Activated naive CD8-positive, alpha-beta T cell treated with anti-CD3 and anti-CD28 coated beads, Interleukin-2, amount 50 U/mL, for 24 hours (primary cell): ENCODE measurements around the gene NUDT19.
"Not testable (repeated sequence)": the region's sequence is repeated elsewhere in the genome, so short reads cannot be mapped to it uniquely, and the experiment has no call there.

ENCODE experiments used
- ATAC-seq: fragments of 150-1000 bp; cut with Tn5 transposase; one replicate; pipeline ENCODE4 v1.10.0; 2021
- DNase-seq: peaks from one replicate; pipeline ENCODE4 v3.0.0; 2021
- H3K27ac Mint-ChIP-seq: one replicate; pipeline ENCODE4 v1.8.0; 2021; ENCODE audit warnings: mild to moderate bottlenecking, mixed read lengths
- H3K27me3 Mint-ChIP-seq: one replicate; pipeline ENCODE4 v1.8.0; 2021; ENCODE audit warnings: mixed read lengths
- H3K36me3 Mint-ChIP-seq: one replicate; pipeline ENCODE4 v1.8.0; 2021; ENCODE audit warnings: low read depth, mixed read lengths
- H3K4me1 Mint-ChIP-seq: one replicate; pipeline ENCODE4 v1.8.0; 2021; ENCODE audit warnings: mixed read lengths
- H3K4me3 Mint-ChIP-seq: one replicate; pipeline ENCODE4 v1.8.0; 2021; ENCODE audit warnings: mild to moderate bottlenecking, moderate library complexity, mixed read lengths
- H3K9me3 Mint-ChIP-seq: one replicate; pipeline ENCODE4 v1.8.0; 2021; ENCODE audit warnings: mixed read lengths

Gene NUDT19

GRCh38 chr19:32686847-32687475 lies 4.7 kb upstream of the NUDT19 start:
- H3K27me3 Mint-ChIP-seq: peaks cover 4% of the 10 kb centered on the region
- H3K27ac Mint-ChIP-seq: no peak overlapping the region
- no peak overlapping the region for H3K4me3 Mint-ChIP-seq
- DNase-seq (no peak), ATAC-seq (no peak)
- H3K36me3 Mint-ChIP-seq: peaks cover 8% of the 10 kb centered on the region
- peaks cover 21% of the 10 kb centered on the region for H3K4me1 Mint-ChIP-seq
- H3K9me3 Mint-ChIP-seq: no peaks in the 10 kb centered on the region

GRCh38 chr19:32687681-32688080 lies 3.9 kb upstream of the NUDT19 start:
- H3K4me1 Mint-ChIP-seq: peaks cover 23% of the 10 kb centered on the region
- no peaks in the 10 kb centered on the region for H3K27me3 Mint-ChIP-seq
- no peak overlapping the region for H3K4me3 Mint-ChIP-seq
- ATAC-seq (no peak), DNase-seq (no peak)
- no peaks in the 10 kb centered on the region for H3K9me3 Mint-ChIP-seq
- H3K27ac Mint-ChIP-seq: no peak overlapping the region
- peaks cover 9% of the 10 kb centered on the region for H3K36me3 Mint-ChIP-seq

GRCh38 chr19:32688311-32688710 lies 3.3 kb upstream of the NUDT19 start:
- Mint-ChIP-seq H3K27ac (no peak overlapping the region), H3K4me3 (no peak overlapping the region), H3K9me3 (peaks cover 3% of the 10 kb centered on the region), H3K36me3 (peaks cover 15% of the 10 kb centered on the region), H3K4me1 (peaks cover 29% of the 10 kb centered on the region), H3K27me3 (no peaks in the 10 kb centered on the region)
- ATAC-seq (no peak), DNase-seq (no peak)

GRCh38 chr19:32691952-32692726 lies 518 bp downstream of the NUDT19 start:
- H3K4me3 Mint-ChIP-seq: peak overlapping the region; percentile 93
- peaks cover 64% of the 10 kb centered on the region for H3K4me1 Mint-ChIP-seq
- DNase-seq: peak; percentile 64
- ATAC-seq: peak; percentile 42
- H3K27ac Mint-ChIP-seq: peak overlapping the region; percentile 98
- H3K9me3 Mint-ChIP-seq: peaks cover 4% of the 10 kb centered on the region
- no peaks in the 10 kb centered on the region for H3K27me3 Mint-ChIP-seq
- H3K36me3 Mint-ChIP-seq: peaks cover 44% of the 10 kb centered on the region

GRCh38 chr19:32692727-32693061 lies 1.1 kb downstream of the NUDT19 start:
- no peak for DNase-seq
- ATAC-seq: peak; percentile 3
- peaks cover 4% of the 10 kb centered on the region for H3K9me3 Mint-ChIP-seq
- peak overlapping the region; percentile 93 for H3K4me3 Mint-ChIP-seq
- H3K36me3 Mint-ChIP-seq: peaks cover 49% of the 10 kb centered on the region
- peaks cover 68% of the 10 kb centered on the region for H3K4me1 Mint-ChIP-seq
- H3K27ac Mint-ChIP-seq: peak overlapping the region; percentile 98
- no peaks in the 10 kb centered on the region for H3K27me3 Mint-ChIP-seq

GRCh38 chr19:32693151-32694108 lies 1.8 kb downstream of the NUDT19 start:
- H3K9me3 Mint-ChIP-seq, H3K27me3 Mint-ChIP-seq: not testable (repeated sequence)
- Mint-ChIP-seq H3K36me3 (peaks cover 57% of the 10 kb centered on the region), H3K27ac (peak overlapping the region; percentile 98), H3K4me1 (peaks cover 68% of the 10 kb centered on the region), H3K4me3 (peak overlapping the region; percentile 93)
- ATAC-seq (peak; percentile 27), DNase-seq (peak; percentile 62)

GRCh38 chr19:32694316-32694715 lies 2.7 kb downstream of the NUDT19 start:
- peaks cover 65% of the 10 kb centered on the region for H3K36me3 Mint-ChIP-seq
- not testable (repeated sequence) for H3K27me3 Mint-ChIP-seq, DNase-seq, H3K9me3 Mint-ChIP-seq, ATAC-seq
- peaks cover 68% of the 10 kb centered on the region for H3K4me1 Mint-ChIP-seq
- H3K4me3 Mint-ChIP-seq: peak overlapping the region; percentile 93
- peak overlapping the region; percentile 98 for H3K27ac Mint-ChIP-seq

- Mint-ChIP-seq H3K36me3 (peaks cover 69% of the 10 kb centered on the region), H3K4me1 (peaks cover 63% of the 10 kb centered on the region), H3K4me3 (peak overlapping the region; percentile 33)
- not testable (repeated sequence) for H3K9me3 Mint-ChIP-seq, H3K27me3 Mint-ChIP-seq, ATAC-seq, H3K27ac Mint-ChIP-seq, DNase-seq
Measured at GRCh38 chr19:32694851-32695250, 3.2 kb downstream of the NUDT19 start.

GRCh38 chr19:32695506-32695905 lies 3.9 kb downstream of the NUDT19 start:
- H3K27me3 Mint-ChIP-seq, H3K9me3 Mint-ChIP-seq, ATAC-seq, DNase-seq: not testable (repeated sequence)
- H3K4me3 Mint-ChIP-seq: peak overlapping the region; percentile 35
- H3K36me3 Mint-ChIP-seq: peaks cover 76% of the 10 kb centered on the region
- H3K27ac Mint-ChIP-seq: peak overlapping the region; percentile 8
- H3K4me1 Mint-ChIP-seq: peaks cover 61% of the 10 kb centered on the region

GRCh38 chr19:32696771-32697170 lies 5.2 kb downstream of the NUDT19 start:
- Mint-ChIP-seq H3K27ac (peak overlapping the region; percentile 22), H3K36me3 (peaks cover 77% of the 10 kb centered on the region), H3K4me1 (peaks cover 50% of the 10 kb centered on the region)
- not testable (repeated sequence) for H3K27me3 Mint-ChIP-seq, DNase-seq, H3K4me3 Mint-ChIP-seq, ATAC-seq, H3K9me3 Mint-ChIP-seq

GRCh38 chr19:32700129-32700528 lies 8.5 kb downstream of the NUDT19 start:
- not testable (repeated sequence) for ATAC-seq, DNase-seq, H3K27me3 Mint-ChIP-seq, H3K27ac Mint-ChIP-seq, H3K4me3 Mint-ChIP-seq
- H3K36me3 Mint-ChIP-seq: peaks cover 82% of the 10 kb centered on the region
- H3K9me3 Mint-ChIP-seq: peaks cover 13% of the 10 kb centered on the region
- H3K4me1 Mint-ChIP-seq: peaks cover 27% of the 10 kb centered on the region

GRCh38 chr19:32702010-32702409 lies 10.4 kb downstream of the NUDT19 start:
- H3K4me1 Mint-ChIP-seq: peaks cover 17% of the 10 kb centered on the region
- H3K9me3 Mint-ChIP-seq: peaks cover 16% of the 10 kb centered on the region
- ATAC-seq: no peak
- H3K27ac Mint-ChIP-seq: no peak overlapping the region
- no peaks in the 10 kb centered on the region for H3K27me3 Mint-ChIP-seq
- H3K36me3 Mint-ChIP-seq: peaks cover 80% of the 10 kb centered on the region
- DNase-seq: no peak
- no peak overlapping the region for H3K4me3 Mint-ChIP-seq

- H3K4me1 Mint-ChIP-seq: peaks cover 25% of the 10 kb centered on the region
- not testable (repeated sequence) for H3K27ac Mint-ChIP-seq, DNase-seq, ATAC-seq, H3K4me3 Mint-ChIP-seq, H3K27me3 Mint-ChIP-seq
- H3K36me3 Mint-ChIP-seq: peaks cover 66% of the 10 kb centered on the region
- peaks cover 16% of the 10 kb centered on the region for H3K9me3 Mint-ChIP-seq
Measured at GRCh38 chr19:32704006-32704405, 12.4 kb downstream of the NUDT19 start.

- no peaks in the 10 kb centered on the region for H3K27me3 Mint-ChIP-seq
- H3K9me3 Mint-ChIP-seq: peaks cover 10% of the 10 kb centered on the region
- H3K36me3 Mint-ChIP-seq: peaks cover 45% of the 10 kb centered on the region
- H3K4me3 Mint-ChIP-seq: no peak overlapping the region
- H3K4me1 Mint-ChIP-seq: peaks cover 21% of the 10 kb centered on the region
- ATAC-seq (peak; percentile 93), DNase-seq (peak; percentile 20)
- H3K27ac Mint-ChIP-seq: peak overlapping the region; percentile 44
Measured at GRCh38 chr19:32708457-32708856, 16.8 kb downstream of the NUDT19 start.
